H9 (cell line): Measurements from ENCODE around the gene KCNK13. TPM values are rescaled to one million over a fixed set of nuclear protein-coding genes. Genes with fewer than 3 reads are reported as not detected.
"Not testable (repeated sequence)": the region's sequence is repeated elsewhere in the genome, so short reads cannot be mapped to it uniquely, and the experiment has no call there.

Experiments
- DNase-seq: peaks from one replicate; pipeline ENCODE4 v3.0.0-alpha.2; 2017
- H2AFZ ChIP-seq: one replicate; pipeline ENCODE4 v1.6.1; 2013; ENCODE audit warnings: mild to moderate bottlenecking, low read length, control low read depth, moderate library complexity
- H2AK5ac ChIP-seq: 2 replicates; pipeline ENCODE4 v1.6.1; 2013; ENCODE audit warnings: low read length, control low read depth, mixed read lengths; ENCODE audit not compliant: insufficient read length
- H2BK120ac ChIP-seq: one replicate; pipeline ENCODE4 v1.6.1; 2013; ENCODE audit warnings: low read depth, mild to moderate bottlenecking, low read length, control low read depth, inconsistent platforms; ENCODE audit not compliant: poor library complexity, severe bottlenecking
- H2BK12ac ChIP-seq: 2 replicates; pipeline ENCODE4 v1.6.1; 2013; ENCODE audit warnings: low read length, control low read depth, mixed read lengths, low read depth; ENCODE audit not compliant: insufficient read length
- H2BK15ac ChIP-seq: 2 replicates; pipeline ENCODE4 v1.6.1; 2013; ENCODE audit warnings: low read depth, low read length, control low read depth
- H2BK20ac ChIP-seq: one replicate; pipeline ENCODE4 v1.6.1; 2013; ENCODE audit warnings: low read depth, mild to moderate bottlenecking, low read length, control low read depth, inconsistent platforms; ENCODE audit not compliant: poor library complexity, severe bottlenecking
- H2BK5ac ChIP-seq: 2 replicates; pipeline ENCODE4 v1.6.1; 2013; ENCODE audit warnings: low read length, control low read depth, mixed read lengths; ENCODE audit not compliant: insufficient read length
- H3K14ac ChIP-seq: 2 replicates; pipeline ENCODE4 v1.6.1; 2013; ENCODE audit warnings: low read length, control low read depth; ENCODE audit not compliant: insufficient read depth
- H3K18ac ChIP-seq: 2 replicates; pipeline ENCODE4 v1.6.1; 2013; ENCODE audit warnings: low read depth, mild to moderate bottlenecking, mixed read lengths, low read length, control low read depth; ENCODE audit not compliant: insufficient read length
- H3K23ac ChIP-seq: 2 replicates; pipeline ENCODE4 v1.6.1; 2013; ENCODE audit warnings: low read length, control low read depth, mixed read lengths, low read depth; ENCODE audit not compliant: insufficient read length
- H3K23me2 ChIP-seq: 2 replicates; pipeline ENCODE4 v1.6.1; 2013; ENCODE audit warnings: low read depth, mild to moderate bottlenecking, mixed read lengths, low read length, control low read depth; ENCODE audit not compliant: insufficient read length, poor library complexity, severe bottlenecking
- H3K27ac ChIP-seq: 2 replicates; pipeline ENCODE4 v1.5.1; 2013; ENCODE audit warnings: low read length, control low read depth, mixed read lengths, low read depth; ENCODE audit not compliant: insufficient read length
- H3K27me3 ChIP-seq: 2 replicates; pipeline ENCODE4 v1.6.1; 2013; ENCODE audit warnings: low read length, control low read depth, inconsistent platforms; ENCODE audit not compliant: insufficient read depth
- H3K4ac ChIP-seq: 2 replicates; pipeline ENCODE4 v1.6.1; 2013; ENCODE audit warnings: low read depth, mild to moderate bottlenecking, control low read depth, inconsistent platforms, low read length, moderate library complexity
- H3K4me1 ChIP-seq: 2 replicates; pipeline ENCODE4 v1.6.1; 2013; ENCODE audit warnings: low read length, control low read depth, inconsistent platforms; ENCODE audit not compliant: insufficient read depth
- H3K4me2 ChIP-seq: 2 replicates; pipeline ENCODE4 v1.6.1; 2013; ENCODE audit warnings: low read length, control low read depth, mixed read lengths; ENCODE audit not compliant: insufficient read length, insufficient read depth
- H3K56ac ChIP-seq: 2 replicates; pipeline ENCODE4 v1.6.1; 2013; ENCODE audit warnings: low read depth, mild to moderate bottlenecking, mixed read lengths, low read length, control low read depth; ENCODE audit not compliant: insufficient read length
- H3K79me1 ChIP-seq: 2 replicates; pipeline ENCODE4 v1.6.1; 2013; ENCODE audit warnings: low read depth, mild to moderate bottlenecking, moderate library complexity, low read length, control low read depth, inconsistent platforms; ENCODE audit not compliant: insufficient read depth, poor library complexity, severe bottlenecking
- H3K79me2 ChIP-seq: 2 replicates; pipeline ENCODE4 v1.6.1; 2013; ENCODE audit warnings: low read length, control low read depth, inconsistent platforms; ENCODE audit not compliant: insufficient read depth
- H3K9ac ChIP-seq: 2 replicates; pipeline ENCODE4 v1.6.1; 2013; ENCODE audit warnings: low read length, control low read depth, mixed read lengths; ENCODE audit not compliant: insufficient read length; ENCODE audit errors: extremely low read depth
- H3K9me3 ChIP-seq: one replicate; pipeline ENCODE4 v1.6.1; 2013; ENCODE audit warnings: low read depth, low read length, inconsistent platforms; ENCODE audit not compliant: control insufficient read depth
- H3T11ph ChIP-seq: one replicate; pipeline ENCODE4 v1.6.1; 2013; ENCODE audit warnings: mild to moderate bottlenecking, low read length, control low read depth, inconsistent platforms
- H4K20me1 ChIP-seq: one replicate; pipeline ENCODE4 v1.6.1; 2013; ENCODE audit not compliant: control insufficient read depth, insufficient read length, insufficient read depth
- H4K5ac ChIP-seq: 2 replicates; pipeline ENCODE4 v1.6.1; 2013; ENCODE audit warnings: low read depth, mild to moderate bottlenecking, mixed read lengths, low read length, control low read depth; ENCODE audit not compliant: insufficient read length
- H4K8ac ChIP-seq: replicated peaks from 2 replicates; pipeline ENCODE4 v1.6.1; 2013; ENCODE audit warnings: low read length, control low read depth, mixed read lengths, low read depth; ENCODE audit not compliant: insufficient read length
- H4K91ac ChIP-seq: 2 replicates; pipeline ENCODE4 v1.6.1; 2013; ENCODE audit warnings: low read depth, mild to moderate bottlenecking, moderate library complexity, mixed read lengths, low read length, control low read depth; ENCODE audit not compliant: insufficient read length
- H3K27ac Mint-ChIP-seq, 3 experiments: 2 replicates in 2 of 3; 3 replicates in 1 of 3; pipeline ENCODE4 v1.8.0; 2020 to 2021; ENCODE audit warnings: mixed read lengths in 3 of 3, mild to moderate bottlenecking in 1 of 3, moderate library complexity in 1 of 3
- H3K27me3 Mint-ChIP-seq: 2 replicates; pipeline ENCODE4 v1.8.0; 2021; ENCODE audit warnings: low read depth, mild to moderate bottlenecking, moderate library complexity, mixed read lengths
- H3K36me3 Mint-ChIP-seq, 3 experiments: 2 replicates in 2 of 3; 3 replicates in 1 of 3; pipeline ENCODE4 v1.8.0; 2020 to 2021; ENCODE audit warnings: low read depth in 3 of 3, mixed read lengths in 3 of 3; ENCODE audit not compliant: insufficient read depth in 1 of 3
- H3K4me1 Mint-ChIP-seq, 2 experiments: 2 replicates each; pipeline ENCODE4 v1.8.0; 2020; ENCODE audit warnings: mixed read lengths in 2 of 2
- H3K4me3 Mint-ChIP-seq, 2 experiments: 2 replicates in 1 of 2; 3 replicates in 1 of 2; pipeline ENCODE4 v1.8.0; 2020 to 2021; ENCODE audit warnings: mild to moderate bottlenecking in 2 of 2, mixed read lengths in 2 of 2, moderate library complexity in 1 of 2
- H3K9me3 Mint-ChIP-seq, 2 experiments: 2 replicates in 1 of 2; 3 replicates in 1 of 2; pipeline ENCODE4 v1.8.0; 2020; ENCODE audit warnings: mild to moderate bottlenecking in 2 of 2, mixed read lengths in 2 of 2, moderate library complexity in 1 of 2
- WGBS: extraction: QIAGEN DNeasy Blood & Tissue Kit; methylation state at CpG from one replicate; pipeline ENCODE4 v1.1.7; 2013; ENCODE audit warnings: missing lambda C conversion rate, low lambda C conversion rate, mixed read lengths; ENCODE audit not compliant: insufficient read length; ENCODE audit errors: extremely low coverage; 5-methylcytosine and 5-hydroxymethylcytosine counted together
- total RNA-seq: library from RNA; stranded (reverse); gene quantifications from 2 replicates; pipeline ENCODE4 v1.2.1, GENCODE V29; 2021
- TF ChIP-seq, protein P1 (sequence below): fragments of 200-600 bp; sonication (generic); conservative IDR thresholded peaks from 3 replicates; pipeline ENCODE4 v1.8.0; 2021; ENCODE audit warnings: antibody characterized with exemption, mild to moderate bottlenecking

KCNK13 gene
- total RNA-seq, 1 experiment from 2014 or later: 0.39 TPM

DNA sequence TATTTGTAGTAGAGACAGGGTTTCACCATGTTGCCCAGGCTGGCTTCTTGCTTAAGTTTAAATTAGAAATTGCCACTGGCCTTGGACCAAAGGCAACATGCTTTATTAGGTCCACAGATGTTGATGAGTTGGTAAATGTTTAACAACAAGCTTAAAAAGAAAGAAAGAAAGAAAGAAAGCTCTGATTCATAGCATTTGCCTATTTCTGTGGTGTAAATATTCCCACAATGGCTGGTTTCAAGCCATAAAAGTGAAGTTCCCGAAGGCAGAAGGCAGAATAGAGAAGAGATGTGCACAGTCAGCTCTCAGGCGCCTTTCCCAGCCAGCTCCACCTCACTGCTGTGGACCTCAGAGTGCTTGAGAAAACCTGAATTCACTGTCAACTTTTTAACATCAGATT, 26.4 kb downstream of the KCNK13 start:
- Histone ChIP-seq H2BK5ac (no peak overlapping the region), H3K23me2 (no peaks in the 10 kb centered on the region), H4K5ac (no peak overlapping the region), H2BK15ac (no peak overlapping the region), H4K8ac (no peak overlapping the region), H3K4me1 (no peaks in the 10 kb centered on the region; the same call in 1 of the 2 replicates), H4K91ac (no peak overlapping the region), H2BK120ac (no peak overlapping the region), H3K4me2 (no peak overlapping the region), H2AK5ac (no peak overlapping the region), H3K56ac (no peak overlapping the region), H3K27me3 (no peaks in the 10 kb centered on the region), H2BK20ac (no peak overlapping the region), H3K79me2 (no peaks in the 10 kb centered on the region), H3K27ac (no peak overlapping the region), H3K23ac (no peak overlapping the region), H2BK12ac (no peak overlapping the region), H3K79me1 (no peaks in the 10 kb centered on the region), H3K9ac (no peak overlapping the region), H3K14ac (no peak overlapping the region), H3K4ac (no peak overlapping the region), H3K9me3 (no peaks in the 10 kb centered on the region), H3K18ac (no peak overlapping the region), H2AFZ (no peak overlapping the region), H3T11ph (no peak overlapping the region), H4K20me1 (no peaks in the 10 kb centered on the region)
- Mint-ChIP-seq H3K27me3 (peaks cover 10% of the 10 kb centered on the region), H3K4me1 (peaks cover 12% of the 10 kb centered on the region in 2 experiments), H3K4me3 (no peak overlapping the region), H3K27ac (no peak overlapping the region), H3K9me3 (peaks cover 4 to 8% of the 10 kb centered on the region in 2 experiments), H3K36me3 (peaks cover 0 to 8% (median 2%) of the 10 kb centered on the region in 3 experiments; a peak in 5 of 7 replicates)
- WGBS: no CpG with 5 or more reads among the region's 2 CpGs
- TF ChIP-seq, protein P1, sequence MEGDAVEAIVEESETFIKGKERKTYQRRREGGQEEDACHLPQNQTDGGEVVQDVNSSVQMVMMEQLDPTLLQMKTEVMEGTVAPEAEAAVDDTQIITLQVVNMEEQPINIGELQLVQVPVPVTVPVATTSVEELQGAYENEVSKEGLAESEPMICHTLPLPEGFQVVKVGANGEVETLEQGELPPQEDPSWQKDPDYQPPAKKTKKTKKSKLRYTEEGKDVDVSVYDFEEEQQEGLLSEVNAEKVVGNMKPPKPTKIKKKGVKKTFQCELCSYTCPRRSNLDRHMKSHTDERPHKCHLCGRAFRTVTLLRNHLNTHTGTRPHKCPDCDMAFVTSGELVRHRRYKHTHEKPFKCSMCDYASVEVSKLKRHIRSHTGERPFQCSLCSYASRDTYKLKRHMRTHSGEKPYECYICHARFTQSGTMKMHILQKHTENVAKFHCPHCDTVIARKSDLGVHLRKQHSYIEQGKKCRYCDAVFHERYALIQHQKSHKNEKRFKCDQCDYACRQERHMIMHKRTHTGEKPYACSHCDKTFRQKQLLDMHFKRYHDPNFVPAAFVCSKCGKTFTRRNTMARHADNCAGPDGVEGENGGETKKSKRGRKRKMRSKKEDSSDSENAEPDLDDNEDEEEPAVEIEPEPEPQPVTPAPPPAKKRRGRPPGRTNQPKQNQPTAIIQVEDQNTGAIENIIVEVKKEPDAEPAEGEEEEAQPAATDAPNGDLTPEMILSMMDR: no peak
- DNase-seq: no peak

DNA sequence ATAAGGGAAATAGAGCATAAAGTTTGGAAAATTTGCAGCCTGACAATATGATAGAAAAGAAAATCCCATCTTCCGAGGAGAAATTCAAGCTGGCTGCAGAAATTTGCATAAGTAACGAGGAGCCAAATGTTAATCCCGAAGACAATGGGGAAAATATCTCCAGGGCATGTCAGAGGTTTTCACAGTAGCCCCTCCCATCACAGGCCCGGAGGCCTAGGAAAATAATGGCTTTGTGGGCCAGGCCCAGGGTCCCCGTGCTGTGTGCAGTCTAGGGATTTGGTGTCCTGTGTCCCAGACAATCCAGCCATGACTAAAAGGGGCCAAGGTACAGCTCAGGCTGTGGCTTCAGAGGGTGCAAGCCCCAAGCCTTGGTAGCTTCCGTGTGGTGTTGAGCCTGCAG, 27.7 kb downstream of the KCNK13 start:
- not testable (repeated sequence) for H2AFZ ChIP-seq, H3K9me3 ChIP-seq, H3K14ac ChIP-seq, H2BK5ac ChIP-seq, H3K4ac ChIP-seq, H3K79me1 ChIP-seq, H3K4me3 Mint-ChIP-seq, H3K56ac ChIP-seq, H3T11ph ChIP-seq, H3K9ac ChIP-seq, H3K4me2 ChIP-seq, H3K9me3 Mint-ChIP-seq, H2BK15ac ChIP-seq, H2BK12ac ChIP-seq, H3K18ac ChIP-seq, H3K4me1 ChIP-seq, H2BK20ac ChIP-seq, H4K8ac ChIP-seq, H3K79me2 ChIP-seq, H3K27ac ChIP-seq, H3K23me2 ChIP-seq, H4K5ac ChIP-seq, H2AK5ac ChIP-seq, H4K91ac ChIP-seq, H3K23ac ChIP-seq, H3K27me3 ChIP-seq, H2BK120ac ChIP-seq, H3K36me3 Mint-ChIP-seq, H4K20me1 ChIP-seq
- DNase-seq: peak; percentile 33
- H3K4me1 Mint-ChIP-seq: peaks cover 12 to 15% of the 10 kb centered on the region in 2 experiments
- no CpG with 5 or more reads among the region's 6 CpGs for WGBS
- peaks cover 12% of the 10 kb centered on the region for H3K27me3 Mint-ChIP-seq
- H3K27ac Mint-ChIP-seq: 0 out of 7 replicates have a peak overlapping the region, but pooled peaks of 1 of the 3 experiments have one; percentile 41
